ENCODE measurements around the gene MAPK4.

MAPK4 gene

DNA sequence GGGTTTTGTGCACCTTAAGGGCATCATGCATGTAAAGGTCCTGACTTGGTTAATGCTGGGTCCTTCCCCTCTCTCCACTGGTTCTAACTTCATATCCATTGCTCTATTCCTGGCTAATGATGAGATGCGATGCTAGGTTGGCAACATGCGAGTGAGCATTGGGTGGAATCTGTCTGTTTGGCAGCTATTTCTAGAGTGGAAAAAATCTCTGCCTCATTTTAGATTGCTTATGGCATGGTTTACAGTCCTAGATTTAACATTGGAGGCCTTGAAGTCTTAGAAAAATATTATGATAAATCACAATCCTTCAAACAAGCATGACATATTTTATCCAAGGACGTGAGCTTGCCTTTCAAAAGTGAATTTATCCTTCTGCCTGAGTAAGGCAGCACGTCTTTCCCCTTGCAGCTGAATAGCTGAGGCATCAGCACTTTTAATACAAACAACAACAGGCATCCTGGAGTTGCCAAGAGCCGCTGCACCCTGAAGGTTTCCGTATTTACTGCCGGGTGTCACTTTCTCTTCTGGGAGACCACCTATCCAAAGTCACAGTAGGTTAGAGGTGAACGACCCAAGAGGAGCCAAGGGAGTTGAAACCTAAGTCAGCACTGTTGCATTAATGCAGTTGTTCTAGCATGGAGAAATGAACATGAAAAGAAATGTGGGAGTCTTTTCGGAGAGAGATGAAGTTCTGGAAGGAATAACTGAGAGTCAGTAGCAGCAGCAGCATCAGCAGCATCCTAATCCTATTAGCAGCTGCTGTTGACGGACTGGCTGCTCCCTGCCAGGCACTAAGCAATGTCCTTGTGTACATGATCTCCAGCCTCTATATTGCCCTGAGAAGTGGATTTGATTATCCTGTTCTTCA lies 78.4 kb downstream of the MAPK4 start:
- Histone ChIP-seq H3K4me2 (ENCODE audit: low read length) (no peak overlapping the region), H3K9me3 (ENCODE audit: low read length) (no peaks in the 10 kb centered on the region), H4K20me1 (ENCODE audit: insufficient read depth, low read length) (no peaks in the 10 kb centered on the region), H2AFZ (ENCODE audit: low read length) (no peak overlapping the region), H3K4me1 (ENCODE audit: insufficient read depth, low read length, severe bottlenecking) (no peaks in the 10 kb centered on the region), H3K36me3 (ENCODE audit: insufficient read depth, low read length) (no peaks in the 10 kb centered on the region), H3K9ac (ENCODE audit: low read length) (no peak overlapping the region), H3K27me3 (ENCODE audit: insufficient read depth, low read length) (0 out of 2 replicates have a peak, but pooled peaks cover 9% of the 10 kb centered on the region), H3K9me2 (ENCODE audit: low read depth, low read length) (no peaks in the 10 kb centered on the region), H3F3A (ENCODE audit: insufficient read depth, low read length) (no peaks in the 10 kb centered on the region), H3K4me3 (ENCODE audit: low read depth, low read length, poor library complexity, severe bottlenecking) (no peak overlapping the region), H3K27ac (ENCODE audit: low read depth, low read length, poor library complexity, severe bottlenecking) (no peak overlapping the region), H3K79me2 (ENCODE audit: insufficient read depth, low read length) (no peaks in the 10 kb centered on the region)
- TF ChIP-seq EZH2 (IDR thresholded peaks at IDR 0.05; ENCODE audit: borderline replicate concordance, low read length), result no peak
- TF ChIP-seq CTCF (IDR thresholded peaks at IDR 0.05; ENCODE audit: low read length), result no peak

- H3K4me2 ChIP-seq (ENCODE audit: low read length), result no peak overlapping the region
- no peak for TF ChIP-seq CTCF (IDR thresholded peaks at IDR 0.05; ENCODE audit: low read length)
- no peak for TF ChIP-seq EZH2 (IDR thresholded peaks at IDR 0.05; ENCODE audit: borderline replicate concordance, low read length)
Observed at GRCh38 chr18:50638884-50639420, 79.1 kb downstream of the MAPK4 start.

GRCh38 chr18:50639711-50640110 lies 79.8 kb downstream of the MAPK4 start:
- Histone ChIP-seq H3K27ac (ENCODE audit: low read depth, low read length, poor library complexity, severe bottlenecking) (no peak overlapping the region), H3K9me2 (ENCODE audit: low read depth, low read length) (no peaks in the 10 kb centered on the region), H3K36me3 (ENCODE audit: insufficient read depth, low read length) (no peaks in the 10 kb centered on the region), H2AFZ (ENCODE audit: low read length) (no peak overlapping the region), H3K79me2 (ENCODE audit: insufficient read depth, low read length) (no peaks in the 10 kb centered on the region), H4K20me1 (ENCODE audit: insufficient read depth, low read length) (no peaks in the 10 kb centered on the region), H3K4me1 (ENCODE audit: insufficient read depth, low read length, severe bottlenecking) (no peaks in the 10 kb centered on the region), H3F3A (ENCODE audit: insufficient read depth, low read length) (no peaks in the 10 kb centered on the region), H3K27me3 (ENCODE audit: insufficient read depth, low read length) (0 out of 2 replicates have a peak, but pooled peaks cover 9% of the 10 kb centered on the region), H3K9me3 (ENCODE audit: low read length) (no peaks in the 10 kb centered on the region), H3K4me2 (ENCODE audit: low read length) (no peak overlapping the region), H3K9ac (ENCODE audit: low read length) (no peak overlapping the region), H3K4me3 (ENCODE audit: low read depth, low read length, poor library complexity, severe bottlenecking) (no peak overlapping the region)
- TF ChIP-seq CTCF (IDR thresholded peaks at IDR 0.05; ENCODE audit: low read length), result no peak
- no peak for TF ChIP-seq EZH2 (IDR thresholded peaks at IDR 0.05; ENCODE audit: borderline replicate concordance, low read length)

More at GRCh38 chr18:50638884-50639420, 79.1 kb downstream of the MAPK4 start:
- H3K4me3 ChIP-seq (ENCODE audit: low read depth, low read length, poor library complexity, severe bottlenecking), result no peak overlapping the region
- no peak overlapping the region for H3K27ac ChIP-seq (ENCODE audit: low read depth, low read length, poor library complexity, severe bottlenecking)
- H3F3A ChIP-seq (ENCODE audit: insufficient read depth, low read length), result no peaks in the 10 kb centered on the region
- H3K9me2 ChIP-seq (ENCODE audit: low read depth, low read length), result no peaks in the 10 kb centered on the region
- H4K20me1 ChIP-seq (ENCODE audit: insufficient read depth, low read length), result no peaks in the 10 kb centered on the region
- no peaks in the 10 kb centered on the region for H3K9me3 ChIP-seq (ENCODE audit: low read length)
- H3K79me2 ChIP-seq (ENCODE audit: insufficient read depth, low read length), result no peaks in the 10 kb centered on the region
- H2AFZ ChIP-seq (ENCODE audit: low read length), result no peak overlapping the region
- no peaks in the 10 kb centered on the region for H3K36me3 ChIP-seq (ENCODE audit: insufficient read depth, low read length)
- no peak overlapping the region for H3K9ac ChIP-seq (ENCODE audit: low read length)
- H3K27me3 ChIP-seq (ENCODE audit: insufficient read depth, low read length), result 0 out of 2 replicates have a peak, but pooled peaks cover 9% of the 10 kb centered on the region
- no peaks in the 10 kb centered on the region for H3K4me1 ChIP-seq (ENCODE audit: insufficient read depth, low read length, severe bottlenecking)
